Neural progenitor cell (in vitro differentiated cells): ENCODE results near the gene ALKBH1. TPM values are rescaled to one million over a fixed set of nuclear protein-coding genes. Genes with fewer than 3 reads are reported as not detected.

Source experiments
- DNase-seq: peaks from one replicate; pipeline ENCODE4 v3.0.0-alpha.2; 2016; ENCODE audit warnings: low spot score
- H2AFZ ChIP-seq: fragments of 200-600 bp; sonication (generic); replicated peaks from 2 replicates; pipeline ENCODE4 v1.6.1; 2016; ENCODE audit warnings: antibody characterized with exemption
- H3F3A ChIP-seq: fragments of 200-600 bp; sonication (generic); 2 replicates; pipeline ENCODE4 v1.6.1; 2016; ENCODE audit warnings: antibody characterized with exemption, low read depth
- H3K27ac ChIP-seq: fragments of 200-600 bp; sonication (generic); 2 replicates; pipeline ENCODE4 v1.5.1; 2016; ENCODE audit warnings: mild to moderate bottlenecking
- H3K27me3 ChIP-seq: fragments of 200-600 bp; sonication (generic); 2 replicates; pipeline ENCODE4 v1.6.1; 2016; ENCODE audit warnings: mild to moderate bottlenecking, moderate library complexity
- H3K36me3 ChIP-seq: fragments of 200-600 bp; sonication (generic); 2 replicates; pipeline ENCODE4 v1.5.1; 2016
- H3K4me1 ChIP-seq: fragments of 200-600 bp; sonication (generic); 2 replicates; pipeline ENCODE4 v1.6.1; 2016; ENCODE audit warnings: mixed run types
- H3K4me2 ChIP-seq: fragments of 200-600 bp; sonication (generic); 2 replicates; pipeline ENCODE4 v1.6.1; 2016
- H3K4me3 ChIP-seq: fragments of 200-600 bp; sonication (generic); 2 replicates; pipeline ENCODE4 v1.5.1; 2016
- H3K79me2 ChIP-seq: fragments of 200-600 bp; sonication (generic); 2 replicates; pipeline ENCODE4 v1.6.1; 2016; ENCODE audit warnings: low read depth
- H3K9ac ChIP-seq: fragments of 200-600 bp; sonication (generic); 2 replicates; pipeline ENCODE4 v1.6.1; 2016
- H3K9me3 ChIP-seq: fragments of 200-600 bp; sonication (generic); 2 replicates; pipeline ENCODE4 v1.5.1; 2016; ENCODE audit warnings: low read depth
- H4K20me1 ChIP-seq: fragments of 200-600 bp; sonication (generic); 2 replicates; pipeline ENCODE4 v1.6.1; 2016; ENCODE audit warnings: low read depth
- H3K27ac Mint-ChIP-seq: 3 replicates; pipeline ENCODE4 v1.8.0; 2021; ENCODE audit warnings: mixed read lengths
- H3K27me3 Mint-ChIP-seq: 2 replicates; pipeline ENCODE4 v1.8.0; 2022; ENCODE audit warnings: low read depth, mild to moderate bottlenecking, inconsistent platforms, moderate library complexity, mixed read lengths; ENCODE audit not compliant: insufficient read depth
- H3K36me3 Mint-ChIP-seq: 3 replicates; pipeline ENCODE4 v1.8.0; 2021; ENCODE audit warnings: mixed read lengths
- H3K4me1 Mint-ChIP-seq: 3 replicates; pipeline ENCODE4 v1.8.0; 2021; ENCODE audit warnings: mixed read lengths
- H3K4me3 Mint-ChIP-seq: 3 replicates; pipeline ENCODE4 v1.8.0; 2021; ENCODE audit warnings: mild to moderate bottlenecking, moderate library complexity, mixed read lengths
- H3K9me3 Mint-ChIP-seq: 3 replicates; pipeline ENCODE4 v1.8.0; 2020; ENCODE audit warnings: mixed read lengths
- EZH2 ChIP-seq: fragments of 200-600 bp; sonication (generic); IDR thresholded peaks from 2 replicates; pipeline ENCODE4 v1.6.1; 2017; ENCODE audit warnings: antibody characterized with exemption, mild to moderate bottlenecking, moderate library complexity
- EZH2phosphoT487 ChIP-seq: fragments of 200-600 bp; sonication (generic); IDR thresholded peaks from 2 replicates; pipeline ENCODE4 v1.6.1; 2017; ENCODE audit warnings: antibody characterized with exemption
- small RNA-seq: library from RNA; depleted of rRNA; stranded (forward); fragments of <200 nt; gene quantifications from one replicate; pipeline ENCODE3, GENCODE V24; 2015
- total RNA-seq: library from RNA; depleted of rRNA; stranded (reverse); fragments of >200 nt; gene quantifications from 2 replicates; pipeline ENCODE4 v1.2.3, GENCODE V29; 2015; ENCODE audit warnings: low replicate concordance
- TF ChIP-seq, protein P1 (sequence below): fragments of 200-600 bp; sonication (generic); IDR thresholded peaks from 2 replicates; pipeline ENCODE4 v1.5.1; 2017; ENCODE audit warnings: antibody characterized with exemption, mild to moderate bottlenecking

Gene ALKBH1
- total RNA-seq, 1 donor from 2014 or later = 19.2 TPM

DNA sequence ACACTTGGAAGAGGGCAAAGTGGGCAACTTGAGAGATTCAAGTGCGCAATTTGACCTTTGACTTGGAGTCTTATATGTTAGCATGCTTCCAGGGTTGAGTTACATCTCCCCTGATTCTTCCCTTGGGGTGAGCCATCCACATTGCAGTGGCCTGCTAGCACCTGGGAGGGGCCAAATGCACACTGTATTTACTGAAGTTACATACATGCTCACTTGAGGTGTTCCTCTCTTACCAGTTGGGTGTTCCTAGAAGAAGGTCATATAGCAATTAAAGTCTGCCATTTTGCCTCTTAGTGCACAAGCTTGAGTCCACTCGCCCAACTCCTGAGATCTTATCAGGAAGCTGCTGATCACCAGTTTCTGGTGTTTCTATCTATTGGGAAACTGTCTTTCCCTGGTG is 77.7 kb downstream of the ALKBH1 start:
- TF ChIP-seq EZH2 (no peak), EZH2phosphoT487 (no peak)
- TF ChIP-seq, protein P1, sequence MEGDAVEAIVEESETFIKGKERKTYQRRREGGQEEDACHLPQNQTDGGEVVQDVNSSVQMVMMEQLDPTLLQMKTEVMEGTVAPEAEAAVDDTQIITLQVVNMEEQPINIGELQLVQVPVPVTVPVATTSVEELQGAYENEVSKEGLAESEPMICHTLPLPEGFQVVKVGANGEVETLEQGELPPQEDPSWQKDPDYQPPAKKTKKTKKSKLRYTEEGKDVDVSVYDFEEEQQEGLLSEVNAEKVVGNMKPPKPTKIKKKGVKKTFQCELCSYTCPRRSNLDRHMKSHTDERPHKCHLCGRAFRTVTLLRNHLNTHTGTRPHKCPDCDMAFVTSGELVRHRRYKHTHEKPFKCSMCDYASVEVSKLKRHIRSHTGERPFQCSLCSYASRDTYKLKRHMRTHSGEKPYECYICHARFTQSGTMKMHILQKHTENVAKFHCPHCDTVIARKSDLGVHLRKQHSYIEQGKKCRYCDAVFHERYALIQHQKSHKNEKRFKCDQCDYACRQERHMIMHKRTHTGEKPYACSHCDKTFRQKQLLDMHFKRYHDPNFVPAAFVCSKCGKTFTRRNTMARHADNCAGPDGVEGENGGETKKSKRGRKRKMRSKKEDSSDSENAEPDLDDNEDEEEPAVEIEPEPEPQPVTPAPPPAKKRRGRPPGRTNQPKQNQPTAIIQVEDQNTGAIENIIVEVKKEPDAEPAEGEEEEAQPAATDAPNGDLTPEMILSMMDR = no peak
- Mint-ChIP-seq H3K4me3 (no peak overlapping the region), H3K27me3 (peaks cover 9% of the 10 kb centered on the region), H3K27ac (no peak overlapping the region), H3K36me3 (no peaks in the 10 kb centered on the region), H3K9me3 (peaks cover 36% of the 10 kb centered on the region), H3K4me1 (no peaks in the 10 kb centered on the region)
- no peak overlapping the region for H2AFZ ChIP-seq
- H3K9ac ChIP-seq = no peak overlapping the region
- no peaks in the 10 kb centered on the region for H3K36me3 ChIP-seq
- H3F3A ChIP-seq = no peaks in the 10 kb centered on the region
- H3K4me2 ChIP-seq = no peak overlapping the region
- no peaks in the 10 kb centered on the region for H3K79me2 ChIP-seq
- H3K9me3 ChIP-seq = peaks cover 22% of the 10 kb centered on the region
- no peaks in the 10 kb centered on the region for H3K4me1 ChIP-seq
- no peak overlapping the region for H3K27ac ChIP-seq
- H3K4me3 ChIP-seq = no peak overlapping the region
- no peaks in the 10 kb centered on the region for H4K20me1 ChIP-seq
- no peak for DNase-seq
- no peaks in the 10 kb centered on the region for H3K27me3 ChIP-seq

DNA sequence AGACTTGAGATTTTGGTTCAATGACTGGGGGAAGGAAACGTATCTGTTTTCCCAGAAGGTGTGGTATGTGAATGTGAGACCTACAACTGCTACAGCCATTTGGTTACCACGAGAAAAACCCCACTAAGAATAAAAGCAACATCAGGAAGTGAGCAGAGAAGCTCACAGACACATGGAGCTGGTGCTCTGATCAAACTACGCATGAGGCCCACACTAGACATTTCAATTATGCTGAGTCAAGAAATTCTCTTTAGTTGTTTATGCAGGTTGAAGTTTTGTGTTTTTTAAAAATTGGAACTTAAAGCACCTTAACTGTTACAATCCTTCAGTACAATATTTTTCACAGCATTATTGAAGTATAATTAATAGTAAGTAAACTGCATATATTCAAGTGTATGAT is 82.5 kb downstream of the ALKBH1 start:
- Histone ChIP-seq H3K4me3 (no peak overlapping the region), H3K4me2 (no peak overlapping the region), H3K27me3 (no peaks in the 10 kb centered on the region), H3K36me3 (no peaks in the 10 kb centered on the region), H3K9ac (no peak overlapping the region), H3K79me2 (no peaks in the 10 kb centered on the region), H3K27ac (no peak overlapping the region), H4K20me1 (no peaks in the 10 kb centered on the region), H2AFZ (no peak overlapping the region), H3F3A (no peaks in the 10 kb centered on the region), H3K4me1 (no peaks in the 10 kb centered on the region), H3K9me3 (no peaks in the 10 kb centered on the region)
- Mint-ChIP-seq H3K4me3 (no peak overlapping the region), H3K27ac (no peak overlapping the region), H3K36me3 (no peaks in the 10 kb centered on the region), H3K27me3 (peaks cover 2% of the 10 kb centered on the region), H3K9me3 (peaks cover 14% of the 10 kb centered on the region), H3K4me1 (no peaks in the 10 kb centered on the region)
- TF ChIP-seq EZH2 = no peak
- TF ChIP-seq, protein P1 = no peak
- TF ChIP-seq EZH2phosphoT487 = no peak
- no peak for DNase-seq

GRCh38 chr14:77623201-77623600 is 84.6 kb downstream of the ALKBH1 start:
- DNase-seq = no peak
- Histone ChIP-seq H4K20me1 (no peaks in the 10 kb centered on the region), H3K79me2 (no peaks in the 10 kb centered on the region), H2AFZ (no peak overlapping the region), H3F3A (no peaks in the 10 kb centered on the region), H3K27ac (no peak overlapping the region), H3K9ac (no peak overlapping the region), H3K27me3 (no peaks in the 10 kb centered on the region), H3K4me2 (no peak overlapping the region), H3K4me3 (no peak overlapping the region), H3K36me3 (no peaks in the 10 kb centered on the region), H3K9me3 (no peaks in the 10 kb centered on the region), H3K4me1 (no peaks in the 10 kb centered on the region)
- Mint-ChIP-seq H3K27me3 (peaks cover 2% of the 10 kb centered on the region), H3K36me3 (no peaks in the 10 kb centered on the region), H3K9me3 (no peaks in the 10 kb centered on the region), H3K27ac (no peak overlapping the region), H3K4me1 (no peaks in the 10 kb centered on the region), H3K4me3 (no peak overlapping the region)
- TF ChIP-seq, protein P1 = no peak
- TF ChIP-seq EZH2phosphoT487 = no peak
- TF ChIP-seq EZH2 = no peak

Small RNA genes within 50 kb of the gene (small RNA-seq; reads per million reads assigned to genes)
- not detected for gene COX6CP11

Other genes with a start within 250 kb of the ALKBH1 start
- 102 and 185 TPM in 2 replicates for gene AHSA1, start 249.9 kb downstream of the ALKBH1 start, total RNA-seq
- 0.07 and 0.12 TPM in 2 replicates for gene ISM2, start 209.2 kb downstream of the ALKBH1 start, total RNA-seq
- 8.0 and 12.3 TPM in 2 replicates for gene SPTLC2, start 91.4 kb downstream of the ALKBH1 start, total RNA-seq
- gene SLIRP, start 80 bp upstream of the ALKBH1 start, total RNA-seq = 372 and 519 TPM in 2 replicates
- 72.6 and 105 TPM in 2 replicates for gene SNW1, start 53.1 kb upstream of the ALKBH1 start, total RNA-seq
- 1.6 and 4.8 TPM in 2 replicates for gene ADCK1, start 92.1 kb upstream of the ALKBH1 start, total RNA-seq